SU-DHL-6 (cell line): ENCODE measurements around the gene RPL32.

Experiments used
- EZH2phosphoT487 ChIP-seq: fragments of 200-600 bp; sonication (generic), shearing (Covaris generic); conservative IDR thresholded peaks from 2 replicates; pipeline ENCODE4 v1.6.1; 2018; ENCODE audit warnings: mild to moderate bottlenecking, antibody characterized with exemption, low read length, moderate library complexity, mixed read lengths
- TF ChIP-seq, protein P1 (sequence below): fragments of 200-600 bp; sonication (generic); IDR thresholded peaks from one replicate; pipeline ENCODE4 v1.5.1; 2017; ENCODE audit warnings: antibody characterized with exemption, mild to moderate bottlenecking, low read length, moderate library complexity; ENCODE audit not compliant: insufficient read depth, poor library complexity, severe bottlenecking

DNA sequence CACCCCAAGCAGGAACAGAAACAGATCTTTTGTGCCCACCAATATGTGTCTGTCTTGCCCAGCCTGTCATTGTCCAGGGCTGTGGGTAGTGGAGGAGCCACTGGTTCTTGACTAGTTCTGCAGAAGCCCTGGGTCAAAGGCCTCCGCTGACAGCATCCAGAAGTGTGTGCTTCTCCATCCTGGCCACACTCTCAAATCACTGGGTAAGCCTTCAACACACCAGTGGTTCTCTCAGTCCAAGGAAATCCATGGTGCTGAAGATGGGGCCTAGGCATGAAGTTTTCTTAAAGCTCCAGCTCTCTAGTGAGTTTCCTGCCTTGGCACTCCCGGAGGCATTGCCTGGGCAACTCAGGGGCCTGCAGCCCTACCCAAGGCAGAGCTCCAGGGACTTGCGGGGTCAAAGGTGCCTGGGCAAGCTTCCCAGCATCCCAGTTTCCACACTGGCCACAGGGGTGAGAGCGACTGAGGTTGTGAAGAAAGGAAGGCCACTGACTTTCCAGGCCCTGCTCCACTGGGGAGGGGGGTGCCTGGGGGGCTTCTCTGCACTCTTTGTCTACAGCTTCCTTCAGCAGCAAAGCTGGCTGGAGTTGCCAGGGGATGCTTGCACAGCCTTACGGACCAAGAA is 37.9 kb upstream of the RPL32 start:
- no peak for TF ChIP-seq EZH2phosphoT487
- TF ChIP-seq, protein P1, sequence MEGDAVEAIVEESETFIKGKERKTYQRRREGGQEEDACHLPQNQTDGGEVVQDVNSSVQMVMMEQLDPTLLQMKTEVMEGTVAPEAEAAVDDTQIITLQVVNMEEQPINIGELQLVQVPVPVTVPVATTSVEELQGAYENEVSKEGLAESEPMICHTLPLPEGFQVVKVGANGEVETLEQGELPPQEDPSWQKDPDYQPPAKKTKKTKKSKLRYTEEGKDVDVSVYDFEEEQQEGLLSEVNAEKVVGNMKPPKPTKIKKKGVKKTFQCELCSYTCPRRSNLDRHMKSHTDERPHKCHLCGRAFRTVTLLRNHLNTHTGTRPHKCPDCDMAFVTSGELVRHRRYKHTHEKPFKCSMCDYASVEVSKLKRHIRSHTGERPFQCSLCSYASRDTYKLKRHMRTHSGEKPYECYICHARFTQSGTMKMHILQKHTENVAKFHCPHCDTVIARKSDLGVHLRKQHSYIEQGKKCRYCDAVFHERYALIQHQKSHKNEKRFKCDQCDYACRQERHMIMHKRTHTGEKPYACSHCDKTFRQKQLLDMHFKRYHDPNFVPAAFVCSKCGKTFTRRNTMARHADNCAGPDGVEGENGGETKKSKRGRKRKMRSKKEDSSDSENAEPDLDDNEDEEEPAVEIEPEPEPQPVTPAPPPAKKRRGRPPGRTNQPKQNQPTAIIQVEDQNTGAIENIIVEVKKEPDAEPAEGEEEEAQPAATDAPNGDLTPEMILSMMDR: no peak
